Gastrocnemius medialis (tissue), 4 donors: Measurements from ENCODE around the gene KMT5C.

Source experiments
- CTCF ChIP-seq, 5 experiments: fragments of 450-650 bp in 3 of 5; fragments of 200-600 bp in 2 of 5; sonication (generic) in 2 of 5; IDR thresholded peaks in 4 of 5; conservative IDR thresholded peaks in 1 of 5; 1 replicate in 4 of 5; 2 replicates in 1 of 5; pipeline ENCODE4 v1.5.1; 2016 to 2019; ENCODE audit warnings: antibody characterized with exemption in 5 of 5, mild to moderate bottlenecking in 3 of 5, moderate library complexity in 3 of 5
- POLR2A ChIP-seq, 2 donors: fragments of 450-650 bp; IDR thresholded peaks; one replicate each; pipeline ENCODE4 v1.6.1; 2017; ENCODE audit warnings: antibody characterized with exemption in 2 of 2, mild to moderate bottlenecking in 2 of 2, moderate library complexity in 2 of 2

- TF ChIP-seq CTCF (IDR thresholded peaks at IDR 0.05 in 4 of 5, conservative IDR thresholded peaks at IDR 0.05 in 1 of 5): peak in 4 of 5 experiments; percentile 38 to 65 (median 52)
- peak in 1 of 2 donors; percentile 85 for TF ChIP-seq POLR2A (IDR thresholded peaks at IDR 0.05)
Observed at GRCh38 chr19:55339105-55339888, at the start of gene KMT5C.
